ENCODE data around the gene TMEM201. TPM values are rescaled to one million over a fixed set of nuclear protein-coding genes. Genes with fewer than 3 reads are reported as not detected.

TMEM201 gene
- total RNA-seq, 4 donors from 2014 or later: 3.5 to 6.6 (median 4.1) TPM

DNA sequence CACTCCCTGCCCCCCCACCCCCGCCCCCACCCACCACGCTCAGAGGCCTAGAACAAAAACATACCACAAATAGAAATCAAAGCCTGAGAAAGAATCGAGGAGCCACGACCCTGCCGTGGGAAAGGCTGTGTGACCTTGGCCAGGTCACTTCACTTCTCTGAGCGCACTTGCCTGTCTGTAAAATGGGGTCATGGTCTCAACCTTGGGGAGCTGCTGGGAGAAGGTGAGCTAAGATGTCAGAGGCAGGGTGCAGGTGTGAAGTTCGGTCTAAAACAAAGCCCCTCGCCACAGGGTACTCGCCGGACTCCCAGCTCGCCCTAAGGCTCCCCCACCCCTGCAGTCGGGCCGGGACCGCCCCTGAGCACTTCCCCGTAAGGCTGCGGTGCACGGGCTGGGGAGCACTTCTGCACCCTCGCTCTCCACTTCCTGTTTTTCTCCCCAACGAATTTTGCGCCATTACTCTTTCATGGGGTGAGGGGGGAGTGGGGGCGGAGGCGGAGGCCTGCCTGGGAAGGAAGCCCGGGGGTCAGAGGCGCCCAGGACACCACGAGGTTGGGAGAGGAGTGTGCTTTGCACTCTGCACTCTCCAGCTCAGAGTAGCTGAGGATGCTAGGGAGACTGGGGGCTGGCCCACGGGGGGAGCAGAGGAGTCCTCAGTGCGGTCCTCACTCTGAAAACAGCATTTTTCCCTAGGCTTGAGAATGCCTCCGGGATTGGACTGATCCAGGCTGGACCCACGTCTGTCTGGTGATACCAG is 40.9 kb downstream of the TMEM201 start:
- TF ChIP-seq, protein P1, sequence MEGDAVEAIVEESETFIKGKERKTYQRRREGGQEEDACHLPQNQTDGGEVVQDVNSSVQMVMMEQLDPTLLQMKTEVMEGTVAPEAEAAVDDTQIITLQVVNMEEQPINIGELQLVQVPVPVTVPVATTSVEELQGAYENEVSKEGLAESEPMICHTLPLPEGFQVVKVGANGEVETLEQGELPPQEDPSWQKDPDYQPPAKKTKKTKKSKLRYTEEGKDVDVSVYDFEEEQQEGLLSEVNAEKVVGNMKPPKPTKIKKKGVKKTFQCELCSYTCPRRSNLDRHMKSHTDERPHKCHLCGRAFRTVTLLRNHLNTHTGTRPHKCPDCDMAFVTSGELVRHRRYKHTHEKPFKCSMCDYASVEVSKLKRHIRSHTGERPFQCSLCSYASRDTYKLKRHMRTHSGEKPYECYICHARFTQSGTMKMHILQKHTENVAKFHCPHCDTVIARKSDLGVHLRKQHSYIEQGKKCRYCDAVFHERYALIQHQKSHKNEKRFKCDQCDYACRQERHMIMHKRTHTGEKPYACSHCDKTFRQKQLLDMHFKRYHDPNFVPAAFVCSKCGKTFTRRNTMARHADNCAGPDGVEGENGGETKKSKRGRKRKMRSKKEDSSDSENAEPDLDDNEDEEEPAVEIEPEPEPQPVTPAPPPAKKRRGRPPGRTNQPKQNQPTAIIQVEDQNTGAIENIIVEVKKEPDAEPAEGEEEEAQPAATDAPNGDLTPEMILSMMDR (IDR thresholded peaks at IDR 0.05; ENCODE audit: low read depth): no peak

DNA sequence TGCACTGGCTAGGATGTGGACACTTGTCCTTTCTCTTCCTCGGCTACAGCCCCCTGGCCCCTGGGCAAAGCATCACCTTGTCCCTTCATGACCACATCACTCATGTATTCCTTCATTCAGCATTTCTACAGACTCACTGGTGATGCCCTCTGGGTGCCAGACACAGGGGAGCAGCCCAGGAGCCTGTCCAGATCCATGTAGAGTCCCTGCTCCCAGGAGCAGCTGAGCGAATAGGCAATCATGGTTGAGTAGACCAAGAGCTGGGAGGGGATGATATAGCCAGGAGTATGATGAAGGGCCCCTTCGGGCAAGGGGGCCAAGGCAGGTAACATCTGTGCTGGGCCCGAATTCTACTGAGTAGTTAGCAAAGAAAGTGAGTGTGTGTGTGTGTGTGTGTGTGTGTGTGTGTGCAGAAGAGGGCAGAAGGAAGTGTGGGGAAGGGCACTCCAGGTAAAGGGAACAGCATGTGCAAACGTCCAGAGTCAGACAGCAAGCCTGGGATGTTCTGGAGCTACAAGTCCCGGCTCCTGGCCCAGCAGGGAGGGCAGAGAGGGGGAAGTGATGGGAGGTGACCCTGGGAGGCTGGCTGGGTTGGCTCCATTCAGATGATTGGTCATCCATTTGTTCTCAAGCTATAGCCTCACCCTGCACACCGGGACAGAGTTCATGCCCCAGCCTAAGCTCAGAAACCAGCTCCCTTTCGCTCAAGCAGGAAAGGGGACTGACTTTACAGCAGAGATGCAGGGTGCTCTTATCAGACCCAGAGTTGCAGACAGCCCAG is 41.8 kb downstream of the TMEM201 start:
- TF ChIP-seq, protein P1 (IDR thresholded peaks at IDR 0.05; ENCODE audit: low read depth): no peak

DNA sequence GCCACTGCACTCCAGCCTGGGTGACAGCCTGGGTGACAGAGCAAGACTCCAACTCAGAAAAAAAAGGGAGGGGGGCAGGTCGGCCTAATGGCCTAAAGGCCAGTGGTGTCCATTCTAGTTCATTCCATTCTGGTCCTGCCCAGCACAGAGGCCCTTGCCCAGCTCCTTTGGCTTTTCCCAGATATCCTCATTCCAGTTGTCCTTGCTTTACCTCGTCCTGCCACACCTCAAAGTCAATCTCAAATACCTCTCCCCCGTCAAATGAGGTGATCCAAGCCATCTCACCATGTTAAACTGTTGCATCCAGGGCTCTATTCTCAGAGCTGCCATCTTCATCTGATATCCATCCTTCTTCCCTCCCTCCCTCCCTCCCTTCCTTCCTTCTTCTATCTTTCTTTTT is 42.9 kb downstream of the TMEM201 start:
- TF ChIP-seq, protein P1 (IDR thresholded peaks at IDR 0.05; ENCODE audit: low read depth): no peak

DNA sequence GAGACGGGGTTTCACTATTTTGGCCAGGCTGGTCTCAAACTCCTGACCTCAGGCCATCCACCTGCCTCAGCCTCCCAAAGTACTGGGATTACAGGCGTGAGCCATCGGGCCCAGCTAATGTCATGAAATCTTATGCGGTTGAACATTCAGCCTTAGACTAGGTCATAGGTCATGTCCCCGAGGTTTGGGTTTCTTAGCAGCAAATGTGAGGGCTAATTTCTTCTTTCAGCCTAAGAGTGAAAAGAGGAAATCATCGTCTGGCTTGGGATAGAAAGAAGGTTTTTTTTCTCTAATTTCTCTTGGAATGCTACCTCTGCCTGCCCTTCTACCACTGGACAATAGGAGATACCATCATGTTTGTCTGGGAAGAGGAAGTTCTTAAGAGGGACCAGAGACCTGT is 44.8 kb downstream of the TMEM201 start:
- TF ChIP-seq, protein P1 (IDR thresholded peaks at IDR 0.05; ENCODE audit: low read depth): no peak

DNA sequence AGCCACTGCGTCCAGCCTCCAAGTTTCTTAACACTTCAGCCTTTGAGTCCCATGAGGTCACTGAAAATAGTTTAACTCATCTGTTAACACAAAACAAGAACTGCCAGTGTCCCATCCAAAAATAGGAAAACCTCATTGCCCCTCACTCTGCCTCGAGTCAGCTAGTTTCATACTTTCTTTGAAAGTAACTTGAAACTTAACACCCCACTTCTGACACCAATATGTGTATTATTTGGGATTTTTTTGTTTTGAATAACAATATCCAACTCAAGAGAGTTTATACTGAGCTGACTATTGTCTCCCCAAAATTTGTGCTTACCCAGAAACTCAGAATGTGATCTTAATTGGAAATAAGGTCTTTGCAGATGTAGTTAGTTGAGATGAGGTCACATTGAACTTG is 45.9 kb downstream of the TMEM201 start:
- TF ChIP-seq, protein P1 (IDR thresholded peaks at IDR 0.05; ENCODE audit: low read depth): no peak

DNA sequence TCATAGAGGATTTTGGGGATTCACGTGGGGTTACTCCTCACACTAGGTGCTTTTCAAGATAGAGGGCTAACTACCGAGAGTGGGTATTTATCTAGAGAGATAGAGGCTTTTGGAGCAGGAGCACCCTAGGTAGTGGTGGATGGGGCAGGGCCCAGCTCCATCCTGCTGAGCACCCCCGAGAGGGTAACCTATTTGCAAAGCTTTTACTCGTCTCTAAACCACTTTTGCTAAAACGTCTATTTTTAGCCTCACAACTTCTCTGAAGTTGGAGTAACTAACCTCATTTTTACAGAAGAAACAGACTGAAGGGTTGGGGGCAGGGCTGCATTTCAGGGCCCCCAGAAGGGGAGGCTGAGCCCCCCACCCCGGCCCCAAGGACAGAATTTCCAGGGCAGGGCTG is 50.5 kb downstream of the TMEM201 start:
- TF ChIP-seq, protein P1 (IDR thresholded peaks at IDR 0.05; ENCODE audit: low read depth): no peak

Data from subcutaneous adipose tissue (tissue), 4 donors.